BJ (cell line): Measurements from ENCODE around the gene MEGF9. TPM values are rescaled to one million over a fixed set of nuclear protein-coding genes. Genes with fewer than 3 reads are reported as not detected.

Source experiments
- CTCF ChIA-PET: fragments of 350-600 bp; formaldehyde crosslinking; extraction: SDS; loops from one replicate; lab custom pipeline; 2021; ENCODE audit warnings: antibody characterized with exemption, inconsistent platforms; lab: Yijun Ruan, JAX
- POLR2A ChIA-PET: fragments of 300-600 bp; sonication (Branson Sonifier 250); formaldehyde crosslinking; extraction: SDS; loops from one replicate; lab custom pipeline; 2021; ENCODE audit warnings: antibody characterized with exemption; lab: Charles Lee
- DNase-seq: peaks from one replicate; pipeline ENCODE4 v3.0.0-alpha.2; 2011; ENCODE audit warnings: low read depth
- H3K27me3 ChIP-seq: 2 replicates; pipeline ENCODE4 v1.6.0; 2011; ENCODE audit warnings: low read length; ENCODE audit not compliant: control insufficient read depth, insufficient read depth
- H3K36me3 ChIP-seq: 2 replicates; pipeline ENCODE4 v1.5.1; 2011; ENCODE audit warnings: low read length; ENCODE audit not compliant: control insufficient read depth, insufficient read depth
- H3K4me3 ChIP-seq: 2 replicates; pipeline ENCODE4 v1.5.1; 2011; ENCODE audit warnings: low read depth, mild to moderate bottlenecking, control low read depth, low read length
- polyA plus RNA-seq: library from polyadenylated mRNA; depleted of rRNA; stranded (reverse); fragments of >200 nt; gene quantifications from 2 replicates; pipeline ENCODE4 v1.2.3, GENCODE V29; 2011
- TF ChIP-seq, protein P1 (sequence below): IDR thresholded peaks from 2 replicates; pipeline ENCODE4 v1.5.1; 2011; ENCODE audit warnings: low read depth, mild to moderate bottlenecking, control low read depth, inconsistent platforms, low read length, moderate library complexity; ENCODE audit not compliant: insufficient read depth

The MEGF9 gene
- polyA plus RNA-seq, 1 experiment, result 1.1 TPM

DNA sequence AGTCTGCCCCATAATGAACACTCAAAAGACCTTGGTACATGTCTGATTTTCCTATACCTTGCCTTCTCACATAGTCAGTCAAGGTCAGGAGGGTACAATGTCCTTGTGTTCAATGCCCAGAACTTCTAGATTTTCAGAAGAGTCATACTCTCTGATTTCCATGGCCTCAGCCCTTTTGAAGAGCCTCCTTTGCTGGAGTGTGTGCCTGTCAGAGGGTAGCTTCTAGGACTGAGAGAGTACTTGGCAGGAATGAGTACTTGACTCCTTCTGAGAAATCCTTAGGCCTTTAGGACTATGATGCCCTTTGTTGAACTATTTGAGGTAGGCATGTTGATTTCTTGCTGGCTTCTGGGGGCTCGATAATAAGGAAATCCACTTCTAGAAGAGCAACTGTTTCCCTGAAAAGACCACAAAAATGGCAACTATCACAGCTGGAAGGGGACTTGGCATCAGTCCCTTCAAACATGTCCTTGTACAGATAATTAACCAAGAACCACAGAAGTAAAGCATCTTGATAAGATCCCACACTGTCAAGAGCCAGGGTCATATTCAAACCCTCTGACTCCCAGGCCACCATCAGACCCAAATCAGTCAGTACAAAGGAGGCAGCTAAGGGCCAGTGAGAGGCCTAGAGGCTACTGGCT lies 10.6 kb upstream of the MEGF9 start:
- H3K27me3 ChIP-seq, result no peaks in the 10 kb centered on the region
- ChIA-PET CTCF (no interaction called here), POLR2A (interaction anchor here (0.6 kb wide), 1 partner anchor 91 kb away, joined by 3 read pairs; no protein-coding TSS in a partner anchor)
- no peak overlapping the region for H3K4me3 ChIP-seq
- TF ChIP-seq, protein P1, sequence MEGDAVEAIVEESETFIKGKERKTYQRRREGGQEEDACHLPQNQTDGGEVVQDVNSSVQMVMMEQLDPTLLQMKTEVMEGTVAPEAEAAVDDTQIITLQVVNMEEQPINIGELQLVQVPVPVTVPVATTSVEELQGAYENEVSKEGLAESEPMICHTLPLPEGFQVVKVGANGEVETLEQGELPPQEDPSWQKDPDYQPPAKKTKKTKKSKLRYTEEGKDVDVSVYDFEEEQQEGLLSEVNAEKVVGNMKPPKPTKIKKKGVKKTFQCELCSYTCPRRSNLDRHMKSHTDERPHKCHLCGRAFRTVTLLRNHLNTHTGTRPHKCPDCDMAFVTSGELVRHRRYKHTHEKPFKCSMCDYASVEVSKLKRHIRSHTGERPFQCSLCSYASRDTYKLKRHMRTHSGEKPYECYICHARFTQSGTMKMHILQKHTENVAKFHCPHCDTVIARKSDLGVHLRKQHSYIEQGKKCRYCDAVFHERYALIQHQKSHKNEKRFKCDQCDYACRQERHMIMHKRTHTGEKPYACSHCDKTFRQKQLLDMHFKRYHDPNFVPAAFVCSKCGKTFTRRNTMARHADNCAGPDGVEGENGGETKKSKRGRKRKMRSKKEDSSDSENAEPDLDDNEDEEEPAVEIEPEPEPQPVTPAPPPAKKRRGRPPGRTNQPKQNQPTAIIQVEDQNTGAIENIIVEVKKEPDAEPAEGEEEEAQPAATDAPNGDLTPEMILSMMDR, result no peak
- H3K36me3 ChIP-seq, result no peaks in the 10 kb centered on the region
- no peak for DNase-seq

DNA sequence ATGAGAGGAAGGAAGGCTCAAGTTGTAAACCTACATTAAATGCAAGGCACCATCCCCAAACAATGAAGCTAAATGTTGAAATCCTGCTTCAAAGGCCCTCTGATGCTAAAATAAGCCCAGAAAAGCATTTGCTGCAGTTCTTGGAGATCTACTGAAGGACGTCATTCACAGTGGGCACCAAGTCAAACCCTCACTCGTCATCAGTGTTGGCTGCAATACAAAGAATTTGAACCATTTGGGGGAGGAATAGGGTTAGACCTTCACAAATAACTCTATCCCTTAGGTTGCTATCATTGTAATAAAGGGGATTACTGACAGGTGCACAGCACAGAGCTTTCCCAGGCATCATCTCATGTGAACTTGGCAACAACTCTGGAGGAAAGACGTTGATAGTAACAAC lies 9.3 kb upstream of the MEGF9 start:
- TF ChIP-seq, protein P1, result no peak
- no peaks in the 10 kb centered on the region for H3K36me3 ChIP-seq
- H3K4me3 ChIP-seq, result no peak overlapping the region
- POLR2A ChIA-PET, result no interaction called here
- DNase-seq, result no peak
- H3K27me3 ChIP-seq, result no peaks in the 10 kb centered on the region
- CTCF ChIA-PET, result no interaction called here

DNA sequence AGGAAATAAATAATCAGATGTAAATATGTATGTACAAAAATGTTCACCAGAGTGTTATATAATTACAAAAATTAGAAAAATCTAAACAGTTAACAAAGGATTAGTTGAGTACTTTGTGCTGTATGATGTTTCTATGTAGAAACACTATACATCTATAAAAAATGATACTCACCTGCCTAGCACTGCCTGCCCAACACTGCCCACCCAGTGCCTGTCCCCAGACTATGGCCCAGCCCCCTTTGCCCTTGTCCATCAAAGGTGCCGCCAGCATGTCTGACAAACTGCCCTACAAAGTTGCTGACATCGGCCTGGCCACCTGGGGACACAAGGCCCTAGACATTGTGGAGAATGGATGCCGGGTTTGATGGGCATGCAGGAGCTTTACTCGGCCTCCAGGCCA lies 6.1 kb upstream of the MEGF9 start:
- ChIA-PET POLR2A (no interaction called here), CTCF (no interaction called here)
- no peaks in the 10 kb centered on the region for H3K27me3 ChIP-seq
- H3K4me3 ChIP-seq, result no peak overlapping the region
- TF ChIP-seq, protein P1, result no peak
- no peaks in the 10 kb centered on the region for H3K36me3 ChIP-seq
- no peak for DNase-seq

DNA sequence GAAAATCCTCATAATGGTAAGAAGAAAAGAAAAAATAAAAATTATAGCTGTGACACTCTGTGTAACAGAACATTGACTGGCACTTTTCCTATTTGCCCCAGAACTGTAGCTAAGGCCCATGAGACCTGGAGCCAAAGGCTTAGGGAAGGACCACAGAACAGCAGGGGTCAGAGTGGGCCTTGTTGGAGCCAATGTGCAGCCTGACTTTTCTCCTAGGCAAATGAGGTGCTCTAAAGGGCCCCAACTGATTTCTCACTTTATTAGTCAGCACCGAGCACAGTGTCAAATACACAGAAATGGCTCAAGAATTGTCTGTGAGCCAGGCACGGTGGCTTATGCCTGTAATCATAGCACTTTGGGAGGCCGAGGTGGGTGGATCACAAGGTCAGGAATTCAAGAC lies 4.0 kb upstream of the MEGF9 start:
- Histone ChIP-seq H3K4me3 (no peak overlapping the region), H3K27me3 (no peaks in the 10 kb centered on the region), H3K36me3 (no peaks in the 10 kb centered on the region)
- no peak for DNase-seq
- POLR2A ChIA-PET, result no interaction called here
- TF ChIP-seq, protein P1, result no peak
- CTCF ChIA-PET, result interaction anchor here (1.1 kb wide), 1 partner anchor 98 kb away, joined by 3 read pairs; no protein-coding TSS in a partner anchor

GRCh38 chr9:120717176-120717575 lies 2.9 kb upstream of the MEGF9 start:
- Histone ChIP-seq H3K27me3 (no peaks in the 10 kb centered on the region), H3K4me3 (no peak overlapping the region), H3K36me3 (no peaks in the 10 kb centered on the region)
- POLR2A ChIA-PET, result no interaction called here
- no peak for DNase-seq
- CTCF ChIA-PET, result interaction anchor here (0.6 to 1.1 kb wide), 3 partner anchors 97 to 115 kb away, joined by 3 read pairs; no protein-coding TSS in a partner anchor
- TF ChIP-seq, protein P1, result no peak
